ENCODE measurements around the gene ST6GAL1. TPM values are rescaled to one million over a fixed set of nuclear protein-coding genes. Genes with fewer than 3 reads are reported as not detected.
A peak's percentile ranks its signal among the peaks of the same experiment; 100 is the strongest.
"Not testable (repeated sequence)": the region's sequence is repeated elsewhere in the genome, so short reads cannot be mapped to it uniquely, and the experiment has no call there.

Gene ST6GAL1
- total RNA-seq, 1 donor from 2014 or later = 84.3 TPM

DNA sequence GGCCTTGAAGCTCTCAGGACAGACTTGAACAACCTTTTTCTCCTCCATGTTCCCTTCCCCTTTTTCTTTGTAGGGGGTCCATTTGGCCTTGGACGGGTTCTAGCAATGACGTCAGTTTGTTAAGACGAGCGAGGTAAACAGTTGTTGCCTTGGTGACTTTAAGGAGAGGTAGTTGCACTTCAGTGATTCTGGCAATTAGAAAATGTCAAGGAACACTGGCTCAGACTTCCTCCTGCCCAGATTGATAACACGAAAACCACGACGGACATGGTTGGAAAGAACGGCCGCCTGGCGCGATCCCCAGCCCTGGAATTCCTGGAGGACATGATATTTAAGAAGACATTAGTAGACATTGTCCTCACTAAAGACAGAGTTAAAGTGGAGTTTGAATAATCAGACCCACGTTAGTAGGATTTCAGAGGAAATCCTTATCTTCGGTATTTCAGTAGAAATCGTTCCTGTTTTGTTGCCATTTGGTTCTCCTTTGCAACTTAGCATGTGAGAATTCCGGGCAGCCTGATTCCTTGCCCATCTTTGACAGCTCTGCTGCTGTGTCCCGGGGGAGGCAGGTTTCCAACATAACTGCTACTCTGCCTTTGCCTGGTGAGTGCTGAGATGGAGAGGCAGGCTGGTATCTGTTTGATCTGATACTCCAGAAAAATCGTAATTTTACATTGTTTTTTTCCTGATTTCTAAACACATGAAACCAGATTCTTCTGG lies 87.3 kb downstream of the ST6GAL1 start:
- intact Hi-C loops (cut with micrococcal nuclease) = no loop called here
- TF ChIP-seq, protein P1, sequence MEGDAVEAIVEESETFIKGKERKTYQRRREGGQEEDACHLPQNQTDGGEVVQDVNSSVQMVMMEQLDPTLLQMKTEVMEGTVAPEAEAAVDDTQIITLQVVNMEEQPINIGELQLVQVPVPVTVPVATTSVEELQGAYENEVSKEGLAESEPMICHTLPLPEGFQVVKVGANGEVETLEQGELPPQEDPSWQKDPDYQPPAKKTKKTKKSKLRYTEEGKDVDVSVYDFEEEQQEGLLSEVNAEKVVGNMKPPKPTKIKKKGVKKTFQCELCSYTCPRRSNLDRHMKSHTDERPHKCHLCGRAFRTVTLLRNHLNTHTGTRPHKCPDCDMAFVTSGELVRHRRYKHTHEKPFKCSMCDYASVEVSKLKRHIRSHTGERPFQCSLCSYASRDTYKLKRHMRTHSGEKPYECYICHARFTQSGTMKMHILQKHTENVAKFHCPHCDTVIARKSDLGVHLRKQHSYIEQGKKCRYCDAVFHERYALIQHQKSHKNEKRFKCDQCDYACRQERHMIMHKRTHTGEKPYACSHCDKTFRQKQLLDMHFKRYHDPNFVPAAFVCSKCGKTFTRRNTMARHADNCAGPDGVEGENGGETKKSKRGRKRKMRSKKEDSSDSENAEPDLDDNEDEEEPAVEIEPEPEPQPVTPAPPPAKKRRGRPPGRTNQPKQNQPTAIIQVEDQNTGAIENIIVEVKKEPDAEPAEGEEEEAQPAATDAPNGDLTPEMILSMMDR (IDR thresholded peaks at IDR 0.05; ENCODE audit: borderline replicate concordance) = no peak
- H3K4me3 ChIP-seq = no peak overlapping the region
- DNase-seq = peak; percentile 54
- H3K9me3 ChIP-seq (replicated peaks) = no peaks in the 10 kb centered on the region
- H3K27ac ChIP-seq (replicated peaks) = peak overlapping the region; percentile 53
- H3K36me3 ChIP-seq = no peaks in the 10 kb centered on the region
- no peaks in the 10 kb centered on the region for H3K27me3 ChIP-seq (ENCODE audit: low read depth)
- H3K4me1 ChIP-seq = peaks cover 70% of the 10 kb centered on the region

DNA sequence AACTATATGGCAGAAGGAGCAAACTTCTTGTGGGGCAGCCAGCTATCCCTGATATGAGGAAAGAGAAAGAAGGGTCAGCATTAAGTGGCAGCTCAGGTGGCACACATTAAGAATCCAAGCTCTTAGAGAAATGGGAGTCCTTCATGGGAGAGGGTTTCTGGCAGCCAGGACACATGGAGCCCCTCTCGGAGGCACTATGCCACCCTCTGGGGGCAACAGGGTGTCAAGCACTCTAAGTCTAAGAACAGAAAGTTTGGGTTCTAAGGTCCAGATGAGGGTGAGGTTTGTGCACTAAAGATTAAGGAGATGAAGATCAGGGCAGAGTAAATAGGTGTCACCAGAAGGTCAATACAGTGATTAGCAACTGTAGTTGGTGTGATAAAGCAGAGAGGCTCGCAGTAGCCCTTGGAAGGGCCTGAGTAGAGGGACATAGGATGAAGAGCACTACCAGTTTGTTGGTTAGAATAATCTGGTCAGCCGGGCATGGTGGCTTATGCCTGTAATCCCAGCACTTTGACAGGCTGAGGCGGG lies 89.3 kb downstream of the ST6GAL1 start:
- TF ChIP-seq, protein P1 (IDR thresholded peaks at IDR 0.05; ENCODE audit: borderline replicate concordance) = peak; percentile 21
- no peak for DNase-seq
- Histone ChIP-seq H3K27ac (replicated peaks) (no peak overlapping the region), H3K4me1 (peaks cover 51% of the 10 kb centered on the region), H3K9me3 (replicated peaks) (peaks cover 4% of the 10 kb centered on the region), H3K27me3 (ENCODE audit: low read depth) (no peaks in the 10 kb centered on the region), H3K4me3 (no peak overlapping the region), H3K36me3 (peaks cover 3% of the 10 kb centered on the region)
- intact Hi-C loops (cut with micrococcal nuclease) = no loop called here

DNA sequence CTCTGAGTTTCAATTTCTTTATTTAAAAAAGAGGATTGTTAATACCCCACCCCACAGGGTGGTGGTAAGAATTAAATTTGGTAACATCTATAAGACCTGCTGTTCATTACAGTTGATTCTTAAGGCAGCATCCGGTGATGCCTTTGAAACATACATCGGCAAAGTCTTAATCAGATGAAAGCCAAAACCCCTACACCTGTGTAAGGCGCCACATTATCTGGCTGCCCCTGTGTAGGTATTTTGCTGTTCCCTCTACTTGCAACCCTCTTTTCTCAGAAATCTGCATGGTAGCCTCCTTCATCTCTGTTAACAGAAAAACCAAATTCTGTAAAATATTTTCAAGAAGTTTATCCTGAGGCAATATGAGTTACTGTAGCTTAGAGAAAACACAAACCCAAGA lies 90.0 kb downstream of the ST6GAL1 start:
- intact Hi-C loops (cut with micrococcal nuclease) = no loop called here
- no peak for DNase-seq
- H3K27ac ChIP-seq (replicated peaks) = no peak overlapping the region
- H3K4me1 ChIP-seq = peaks cover 47% of the 10 kb centered on the region
- peaks cover 4% of the 10 kb centered on the region for H3K9me3 ChIP-seq (replicated peaks)
- H3K27me3 ChIP-seq (ENCODE audit: low read depth) = no peaks in the 10 kb centered on the region
- peaks cover 3% of the 10 kb centered on the region for H3K36me3 ChIP-seq
- TF ChIP-seq, protein P1 (IDR thresholded peaks at IDR 0.05; ENCODE audit: borderline replicate concordance) = no peak
- no peak overlapping the region for H3K4me3 ChIP-seq

DNA sequence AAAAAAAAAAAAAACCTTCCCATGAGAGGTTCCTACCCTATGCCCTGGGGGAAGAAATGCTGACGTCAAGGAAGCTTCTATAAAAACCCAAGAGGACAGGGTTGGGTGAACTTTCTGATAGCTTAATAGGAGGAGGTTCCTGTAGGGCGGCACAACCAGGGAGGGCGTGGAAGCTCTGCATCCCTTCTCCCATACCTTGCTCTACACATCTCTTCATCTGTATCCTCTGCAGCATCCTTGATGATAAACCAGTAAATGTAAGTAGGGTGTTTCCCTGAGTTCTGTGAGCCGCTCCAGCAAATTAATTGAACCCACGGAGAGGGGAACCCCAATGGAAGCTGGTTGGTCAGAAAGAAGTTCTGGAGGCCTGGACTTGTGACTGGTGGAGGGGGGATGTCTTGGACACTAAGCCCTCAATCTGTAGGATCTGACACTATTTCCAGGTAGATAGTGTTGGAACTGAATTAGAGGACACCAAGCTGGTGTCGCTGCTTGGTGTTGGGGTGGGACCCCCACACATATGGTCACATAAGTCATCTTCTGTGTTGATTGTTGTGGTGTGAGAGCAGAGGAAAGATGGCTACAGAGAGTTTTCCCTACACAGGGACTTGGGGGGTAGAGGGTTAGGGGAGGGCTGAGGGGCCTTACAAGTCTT lies 91.5 kb downstream of the ST6GAL1 start:
- H3K27ac ChIP-seq (replicated peaks) = no peak overlapping the region
- no peak for DNase-seq
- peaks cover 38% of the 10 kb centered on the region for H3K4me1 ChIP-seq
- no peaks in the 10 kb centered on the region for H3K27me3 ChIP-seq (ENCODE audit: low read depth)
- H3K36me3 ChIP-seq = peaks cover 3% of the 10 kb centered on the region
- TF ChIP-seq, protein P1 (IDR thresholded peaks at IDR 0.05; ENCODE audit: borderline replicate concordance) = no peak
- no peak overlapping the region for H3K4me3 ChIP-seq
- peaks cover 4% of the 10 kb centered on the region for H3K9me3 ChIP-seq (replicated peaks)
- intact Hi-C loops (cut with micrococcal nuclease) = no loop called here

DNA sequence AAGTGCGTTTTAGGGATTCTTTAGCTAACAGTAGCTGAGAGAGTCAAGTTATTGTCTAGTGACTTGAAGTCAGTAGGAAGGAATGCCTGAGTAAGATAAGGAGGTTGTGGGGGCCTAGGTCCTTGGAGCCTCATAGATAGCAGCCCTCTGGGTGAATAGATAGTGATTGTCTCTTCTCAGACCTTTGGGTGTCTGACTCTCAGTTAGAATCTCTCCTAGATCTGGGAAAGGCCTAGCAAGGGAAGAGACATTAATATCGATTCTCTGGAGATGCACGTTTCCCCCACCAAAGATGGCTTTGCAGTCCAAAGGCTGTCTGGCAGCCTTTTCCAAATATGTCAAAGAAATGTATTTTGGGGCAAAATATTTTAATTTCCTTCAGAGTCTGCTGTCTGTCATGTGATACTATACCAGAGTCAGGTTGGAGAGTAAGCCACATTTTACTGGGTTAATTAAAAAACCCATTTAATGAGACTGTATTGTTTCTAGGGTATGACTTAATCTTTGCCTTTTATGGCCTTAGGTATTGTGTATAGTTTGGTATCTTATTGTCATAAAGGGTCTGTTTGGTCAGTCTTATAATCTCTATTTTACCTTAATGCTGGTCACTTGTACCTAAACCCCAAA lies 92.2 kb downstream of the ST6GAL1 start:
- H3K36me3 ChIP-seq = peaks cover 3% of the 10 kb centered on the region
- intact Hi-C loops (cut with micrococcal nuclease) = no loop called here
- H3K27me3 ChIP-seq (ENCODE audit: low read depth) = no peaks in the 10 kb centered on the region
- TF ChIP-seq, protein P1 (IDR thresholded peaks at IDR 0.05; ENCODE audit: borderline replicate concordance) = no peak
- no peak overlapping the region for H3K4me3 ChIP-seq
- no peak for DNase-seq
- H3K4me1 ChIP-seq = peaks cover 32% of the 10 kb centered on the region
- H3K27ac ChIP-seq (replicated peaks) = no peak overlapping the region
- peaks cover 4% of the 10 kb centered on the region for H3K9me3 ChIP-seq (replicated peaks)

DNA sequence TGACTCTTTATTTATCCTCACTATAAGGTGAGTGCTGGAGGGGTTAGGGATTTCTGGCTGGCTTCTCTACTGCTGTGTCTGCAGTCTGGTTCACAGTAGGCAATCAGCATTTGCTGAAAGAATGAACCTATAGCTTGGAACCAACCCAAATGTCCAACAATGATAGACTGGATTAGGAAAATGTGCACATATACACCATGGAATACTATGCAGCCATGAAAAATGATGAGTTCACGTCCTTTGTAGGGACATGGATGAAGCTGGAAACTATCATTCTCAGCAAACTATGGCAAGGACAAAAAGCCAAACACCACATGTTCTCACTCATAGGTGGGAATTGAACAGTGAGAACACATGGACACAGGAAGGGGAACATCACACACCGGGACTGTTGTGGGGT lies 93.0 kb downstream of the ST6GAL1 start:
- H3K27ac ChIP-seq (replicated peaks); H3K9me3 ChIP-seq (replicated peaks); H3K36me3 ChIP-seq; H3K4me3 ChIP-seq; DNase-seq; H3K27me3 ChIP-seq (ENCODE audit: low read depth); intact Hi-C loops (cut with micrococcal nuclease): not testable (repeated sequence)
- H3K4me1 ChIP-seq = peaks cover 24% of the 10 kb centered on the region
